ENCODE results near the gene IFIH1. TPM values are rescaled to one million over a fixed set of nuclear protein-coding genes. Genes with fewer than 3 reads are reported as not detected.
A peak's percentile ranks its signal among the peaks of the same experiment; 100 is the strongest.

IFIH1 gene
- total and polyA plus RNA-seq, 12 donors, result 3.5 to 22.1 (median 6.1) TPM

GRCh38 chr2:162226836-162227235 is 91.6 kb downstream of the IFIH1 start:
- no peak overlapping the region for H3K27ac ChIP-seq
- H3K9me3 ChIP-seq, result no peaks in the 10 kb centered on the region
- peaks cover 0 to 8% (median 0%) of the 10 kb centered on the region in 9 donors for H3K36me3 ChIP-seq
- DNase-seq (no peak), ATAC-seq (no peak)
- H3K4me3 ChIP-seq, result no peak overlapping the region
- intact Hi-C loops (cut with DNase I), result no loop called here
- TF ChIP-seq CTCF (IDR thresholded peaks at IDR 0.05), result no peak
- no peaks in the 10 kb centered on the region for H3K4me1 ChIP-seq
- no peaks in the 10 kb centered on the region for H3K27me3 ChIP-seq

- ATAC-seq (peak in 7 of 8 donors; percentile 43 to 89 (median 76)), DNase-seq (peak; percentile 46 to 69)
- TF ChIP-seq CTCF (IDR thresholded peaks at IDR 0.05), result peak; percentile 61 to 91 (median 81)
- no peaks in the 10 kb centered on the region for H3K9me3 ChIP-seq
- intact Hi-C loops (cut with DNase I), result loop anchor here in 7 of 10 donors (1.0 to 5.0 kb wide), 5 partner anchors 76 to 81 kb away; no protein-coding TSS in a partner anchor
- H3K36me3 ChIP-seq, result peaks cover 0 to 8% (median 0%) of the 10 kb centered on the region in 9 donors
- H3K27me3 ChIP-seq, result no peaks in the 10 kb centered on the region
- WGBS, 2 donors, result 40 to 46% methylated on average over 11 of the region's 11 CpGs
- H3K27ac ChIP-seq, result no peak overlapping the region
- peaks cover 0 to 10% (median 0%) of the 10 kb centered on the region in 9 donors for H3K4me1 ChIP-seq
- no peak overlapping the region for H3K4me3 ChIP-seq
Observed at GRCh38 chr2:162221064-162221463, 97.4 kb downstream of the IFIH1 start.

- DNase-seq, result no peak
- H3K36me3 ChIP-seq, result peaks cover 0 to 8% (median 0%) of the 10 kb centered on the region in 9 donors
- no peak overlapping the region for H3K4me3 ChIP-seq
- no peaks in the 10 kb centered on the region for H3K9me3 ChIP-seq
- no peak for TF ChIP-seq CTCF (IDR thresholded peaks at IDR 0.05)
- peaks cover 0 to 10% (median 0%) of the 10 kb centered on the region in 9 donors for H3K4me1 ChIP-seq
- intact Hi-C loops (cut with DNase I), result loop anchor here in 6 of 10 donors (2.0 to 5.0 kb wide), 4 partner anchors 77 to 82 kb away; no protein-coding TSS in a partner anchor
- WGBS, 2 donors, result 53 to 65% methylated on average over 1 of the region's 1 CpG
- ATAC-seq, result no peak
- no peaks in the 10 kb centered on the region for H3K27me3 ChIP-seq
- peak overlapping the region in 1 of 10 donors; percentile 9 for H3K27ac ChIP-seq
Observed at GRCh38 chr2:162220368-162220767, 98.1 kb downstream of the IFIH1 start.

- no peak for TF ChIP-seq CTCF (IDR thresholded peaks at IDR 0.05)
- Histone ChIP-seq H3K27me3 (no peaks in the 10 kb centered on the region), H3K4me3 (no peak overlapping the region), H3K4me1 (peaks cover 0 to 10% (median 0%) of the 10 kb centered on the region in 9 donors), H3K36me3 (peaks cover 0 to 12% (median 0%) of the 10 kb centered on the region in 9 donors), H3K9me3 (no peaks in the 10 kb centered on the region), H3K27ac (peak overlapping the region in 2 of 10 donors; percentile 9 to 14)
- WGBS, 2 donors, result 71 to 73% methylated on average over 4 of the region's 4 CpGs
- peak in 1 of 8 donors; percentile 39 for ATAC-seq
- DNase-seq, result no peak
- intact Hi-C loops (cut with DNase I), result loop anchor here in 1 of 10 donors (5.0 kb wide), 1 partner anchor 78 kb away; no protein-coding TSS in a partner anchor
Observed at GRCh38 chr2:162219426-162219825, 99.1 kb downstream of the IFIH1 start.

All from heart right ventricle (tissue), 16 donors.